ENCODE measurements around the gene FBXL13.

GRCh38 chr7:103075337-103075918 lies 832 bp upstream of the FBXL13 start:
- TF ChIP-seq CTCF (IDR thresholded peaks at IDR 0.05) = no peak
- TF ChIP-seq SIN3A (IDR thresholded peaks at IDR 0.05; ENCODE audit: borderline replicate concordance, insufficient read depth, low read depth, low read length) = no peak
- no peak for TF ChIP-seq POLR2AphosphoS5 (IDR thresholded peaks at IDR 0.05; ENCODE audit: low read depth, low read length)
